Bronchial epithelial cell (primary cell): ENCODE data around the gene UBE2M. TPM values are rescaled to one million over a fixed set of nuclear protein-coding genes. Genes with fewer than 3 reads are reported as not detected.

Source experiments
- DNase-seq: peaks from one replicate; pipeline ENCODE4 v3.0.0-alpha.2; 2010; ENCODE audit warnings: low read depth
- FAIRE-seq: peaks from 2 replicates; lab custom pipeline; 2011; peaks lifted over from hg19 to GRCh38; lab: Jason Lieb, UNC
- H3K27me3 ChIP-seq: 2 replicates; pipeline ENCODE4 v1.5.1; 2011; ENCODE audit warnings: low read length; ENCODE audit not compliant: control insufficient read depth, insufficient read depth
- H3K36me3 ChIP-seq: 2 replicates; pipeline ENCODE4 v1.5.1; 2011; ENCODE audit warnings: low read length; ENCODE audit not compliant: control insufficient read depth, insufficient read depth
- H3K4me3 ChIP-seq: 2 replicates; pipeline ENCODE4 v1.5.1; 2011; ENCODE audit warnings: mild to moderate bottlenecking, low read depth, low read length, control low read depth
- CTCF ChIP-seq: IDR thresholded peaks from 2 replicates; pipeline ENCODE4 v1.5.1; 2011; ENCODE audit warnings: mild to moderate bottlenecking, moderate library complexity, low read length, control low read depth, inconsistent platforms; ENCODE audit not compliant: insufficient read depth, severe bottlenecking
- total RNA-seq: library from RNA; depleted of rRNA; stranded (reverse); fragments of >200 nt; gene quantifications from 2 replicates; pipeline ENCODE4 v1.2.1, GENCODE V29; 2014

Gene UBE2M
- total RNA-seq, 1 donor from 2014 or later = 128 TPM

GRCh38 chr19:58548859-58549663 is 9.3 kb downstream of the UBE2M start:
- DNase-seq (no peak), FAIRE-seq (no peak)
- no peak overlapping the region for H3K4me3 ChIP-seq
- no peak for TF ChIP-seq CTCF
- peaks cover 53% of the 10 kb centered on the region for H3K36me3 ChIP-seq
- no peaks in the 10 kb centered on the region for H3K27me3 ChIP-seq

DNA sequence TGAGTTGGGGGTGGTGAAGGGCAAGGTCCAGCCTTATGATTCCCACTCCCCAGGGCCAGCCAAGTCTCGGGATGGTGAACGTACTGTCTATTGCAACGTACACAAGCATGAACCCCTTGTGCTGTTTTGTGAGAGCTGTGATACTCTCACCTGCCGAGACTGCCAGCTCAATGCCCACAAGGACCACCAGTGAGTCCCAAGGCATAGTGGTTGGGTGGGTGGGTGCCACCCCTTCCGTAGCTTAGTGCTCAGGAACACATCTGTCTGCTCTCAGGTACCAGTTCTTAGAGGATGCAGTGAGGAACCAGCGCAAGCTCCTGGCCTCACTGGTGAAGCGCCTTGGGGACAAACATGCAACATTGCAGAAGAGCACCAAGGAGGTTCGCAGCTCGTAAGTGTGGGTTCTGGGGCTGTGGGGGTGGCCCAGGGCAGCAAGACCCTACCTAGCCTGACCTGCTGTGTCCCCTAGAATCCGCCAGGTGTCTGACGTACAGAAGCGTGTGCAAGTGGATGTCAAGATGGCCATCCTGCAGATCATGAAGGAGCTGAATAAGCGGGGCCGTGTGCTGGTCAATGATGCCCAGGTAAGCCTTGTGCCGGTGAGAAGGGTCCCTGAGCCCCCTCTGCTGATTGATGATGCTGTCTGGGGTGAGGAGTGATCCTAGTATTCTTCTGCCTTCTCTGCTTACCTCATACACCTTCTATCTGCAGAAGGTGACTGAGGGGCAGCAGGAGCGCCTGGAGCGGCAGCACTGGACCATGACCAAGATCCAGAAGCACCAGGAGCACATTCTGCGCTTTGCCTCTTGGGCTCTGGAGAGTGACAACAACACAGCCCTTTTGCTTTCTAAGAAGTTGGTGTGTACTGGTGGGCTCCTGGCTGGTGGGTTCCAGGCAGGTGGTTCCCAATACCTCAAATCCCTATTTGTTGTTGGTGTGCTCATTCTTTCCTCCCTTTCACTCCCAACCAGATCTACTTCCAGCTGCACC is 10.8 kb downstream of the UBE2M start:
- DNase-seq = no peak
- TF ChIP-seq CTCF = no peak
- no peaks in the 10 kb centered on the region for H3K27me3 ChIP-seq
- peaks cover 51% of the 10 kb centered on the region for H3K36me3 ChIP-seq
- FAIRE-seq = no peak
- no peak overlapping the region for H3K4me3 ChIP-seq

DNA sequence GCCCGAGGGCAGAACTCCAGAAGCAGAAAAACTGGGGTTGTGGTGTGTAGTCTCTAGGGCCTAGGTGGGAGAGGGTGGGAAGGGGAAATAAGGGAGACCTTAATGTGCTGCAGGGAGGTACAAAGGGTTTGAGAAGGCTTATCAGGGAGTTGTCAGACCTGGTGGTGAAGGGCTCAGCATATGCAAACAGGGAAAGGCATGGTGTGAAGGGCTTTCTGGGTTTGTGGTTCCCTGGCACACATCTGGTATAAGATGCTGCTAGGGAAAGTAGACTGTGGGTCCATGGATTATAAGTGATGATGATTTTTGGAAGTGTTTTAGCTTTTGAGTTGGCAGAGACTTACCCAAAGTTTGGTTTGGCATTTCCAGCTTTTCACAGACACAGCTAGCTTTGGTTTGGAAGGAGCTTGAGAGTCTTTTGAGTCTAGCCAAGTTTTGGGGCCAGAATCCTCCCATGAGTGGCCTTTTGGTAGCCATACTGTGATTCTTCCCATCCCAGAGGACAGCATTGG is 12.3 kb downstream of the UBE2M start:
- Histone ChIP-seq H3K36me3 (peaks cover 45% of the 10 kb centered on the region), H3K4me3 (peak overlapping the region; percentile 66), H3K27me3 (no peaks in the 10 kb centered on the region)
- TF ChIP-seq CTCF = no peak
- DNase-seq (no peak), FAIRE-seq (no peak)

GRCh38 chr19:58545286-58546018 is 13.0 kb downstream of the UBE2M start:
- Histone ChIP-seq H3K27me3 (no peaks in the 10 kb centered on the region), H3K36me3 (peaks cover 40% of the 10 kb centered on the region), H3K4me3 (peak overlapping the region; percentile 66)
- no peak for TF ChIP-seq CTCF
- DNase-seq (no peak), FAIRE-seq (no peak)

DNA sequence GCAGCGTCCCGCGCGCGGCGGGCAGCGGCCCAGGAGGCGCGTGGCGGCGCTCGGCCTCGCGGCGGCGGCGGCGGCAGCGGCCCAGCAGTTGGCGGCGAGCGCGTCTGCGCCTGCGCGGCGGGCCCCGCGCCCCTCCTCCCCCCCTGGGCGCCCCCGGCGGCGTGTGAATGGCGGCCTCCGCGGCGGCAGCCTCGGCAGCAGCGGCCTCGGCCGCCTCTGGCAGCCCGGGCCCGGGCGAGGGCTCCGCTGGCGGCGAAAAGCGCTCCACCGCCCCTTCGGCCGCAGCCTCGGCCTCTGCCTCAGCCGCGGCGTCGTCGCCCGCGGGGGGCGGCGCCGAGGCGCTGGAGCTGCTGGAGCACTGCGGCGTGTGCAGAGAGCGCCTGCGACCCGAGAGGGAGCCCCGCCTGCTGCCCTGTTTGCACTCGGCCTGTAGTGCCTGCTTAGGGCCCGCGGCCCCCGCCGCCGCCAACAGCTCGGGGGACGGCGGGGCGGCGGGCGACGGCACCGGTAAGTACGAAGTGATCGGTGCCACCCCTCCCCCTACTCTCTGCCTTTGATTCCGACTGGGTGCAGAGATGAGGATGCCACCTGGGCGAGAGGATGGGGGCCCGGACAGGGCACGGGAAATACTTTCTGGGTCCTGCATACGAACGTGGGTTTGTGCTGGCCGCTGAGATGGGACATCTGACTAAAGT is 13.7 kb downstream of the UBE2M start:
- no peak for DNase-seq
- peaks cover 34% of the 10 kb centered on the region for H3K36me3 ChIP-seq
- peak overlapping the region; percentile 66 for H3K4me3 ChIP-seq
- no peak for FAIRE-seq
- no peaks in the 10 kb centered on the region for H3K27me3 ChIP-seq
- no peak for TF ChIP-seq CTCF
